Activated CD4-positive, alpha-beta T cell treated with anti-CD3 and anti-CD28 coated beads for 36 hours (primary cell): Measurements from ENCODE around the gene IL1B. TPM values are rescaled to one million over a fixed set of nuclear protein-coding genes. Genes with fewer than 3 reads are reported as not detected.
"Not testable (repeated sequence)": the region's sequence is repeated elsewhere in the genome, so short reads cannot be mapped to it uniquely, and the experiment has no call there.

Experiments used
- ATAC-seq: fragments of 200-7000 bp; cut with Tn5 transposase; one replicate; pipeline ENCODE4 v1.10.0; 2021; ENCODE audit warnings: mild to moderate bottlenecking, moderate library complexity
- CTCF ChIA-PET: fragments of 350-600 bp; sonication (Branson Sonifier 250); formaldehyde crosslinking; loops from one replicate; lab custom pipeline; 2021; ENCODE audit warnings: antibody characterized with exemption; lab: Charles Lee
- POLR2A ChIA-PET: fragments of 350-600 bp; sonication (Branson Sonifier 250); formaldehyde crosslinking; loops from one replicate; lab custom pipeline; 2021; ENCODE audit warnings: antibody characterized with exemption, inconsistent platforms; lab: Charles Lee
- DNase-seq: peaks from one replicate; pipeline ENCODE4 v3.0.0-alpha.2; 2020
- H3K27ac Mint-ChIP-seq: one replicate; pipeline ENCODE4 v1.8.0; 2021; ENCODE audit warnings: mixed read lengths
- H3K27me3 Mint-ChIP-seq: one replicate; pipeline ENCODE4 v1.8.0; 2021; ENCODE audit warnings: mixed read lengths
- H3K36me3 Mint-ChIP-seq: one replicate; pipeline ENCODE4 v1.8.0; 2021; ENCODE audit warnings: low read depth, mixed read lengths
- H3K4me1 Mint-ChIP-seq: one replicate; pipeline ENCODE4 v1.8.0; 2021; ENCODE audit warnings: mixed read lengths
- H3K4me3 Mint-ChIP-seq: one replicate; pipeline ENCODE4 v1.8.0; 2021; ENCODE audit warnings: mild to moderate bottlenecking, moderate library complexity, mixed read lengths
- H3K9me3 Mint-ChIP-seq: one replicate; pipeline ENCODE4 v1.8.0; 2021; ENCODE audit warnings: low read depth, mixed read lengths
- intact Hi-C, 2 experiments: fragments of 100-400 bp; cut with DNase I in 1 of 2; cut with micrococcal nuclease in 1 of 2; formaldehyde crosslinking; loops; one replicate each; pipeline versions ENCODE4 v1.14.2 to v1.15.1; 2022 to 2024; cut with DNase I, micrococcal nuclease
- total RNA-seq, 2 experiments: library from RNA; stranded (reverse); gene quantifications; one replicate each; pipeline ENCODE4 v1.2.3, GENCODE V29; 2021

IL1B gene
- total RNA-seq, 2 experiments from 2014 or later, result 0.18 to 0.37 TPM

GRCh38 chr2:112834396-112835037 is 2.1 kb downstream of the IL1B start:
- Mint-ChIP-seq H3K9me3 (no peaks in the 10 kb centered on the region), H3K27me3 (peaks cover 6% of the 10 kb centered on the region), H3K36me3 (no peaks in the 10 kb centered on the region), H3K4me3 (no peak overlapping the region), H3K4me1 (no peaks in the 10 kb centered on the region), H3K27ac (no peak overlapping the region)
- no peak for ATAC-seq
- DNase-seq, result no peak
- CTCF ChIA-PET, result interaction anchor here (0.6 to 1.7 kb wide), 4 partner anchors 45 to 108 kb away, joined by 3 to 4 read pairs (median 3); no protein-coding TSS in a partner anchor
- intact Hi-C loops, result no loop called here
- POLR2A ChIA-PET, result no interaction called here

- intact Hi-C loops, result no loop called here
- H3K27ac Mint-ChIP-seq, result no peak overlapping the region
- no peaks in the 10 kb centered on the region for H3K4me1 Mint-ChIP-seq
- no peaks in the 10 kb centered on the region for H3K9me3 Mint-ChIP-seq
- no peak overlapping the region for H3K4me3 Mint-ChIP-seq
- POLR2A ChIA-PET, result no interaction called here
- peaks cover 2% of the 10 kb centered on the region for H3K27me3 Mint-ChIP-seq
- H3K36me3 Mint-ChIP-seq, result no peaks in the 10 kb centered on the region
- ATAC-seq (no peak), DNase-seq (no peak)
- CTCF ChIA-PET, result interaction anchor here (0.7 to 1.7 kb wide), 4 partner anchors 45 to 205 kb away, joined by 3 to 4 read pairs (median 4); no protein-coding TSS in a partner anchor
Measured at GRCh38 chr2:112833976-112834375, 2.6 kb downstream of the IL1B start.

- CTCF ChIA-PET, result interaction anchor here (0.5 to 0.8 kb wide), 3 partner anchors 86 to 208 kb away, joined by 3 to 4 read pairs (median 4); no protein-coding TSS in a partner anchor
- ATAC-seq, H3K36me3 Mint-ChIP-seq, intact Hi-C loops, H3K27ac Mint-ChIP-seq, POLR2A ChIA-PET, H3K4me1 Mint-ChIP-seq, H3K9me3 Mint-ChIP-seq, DNase-seq, H3K4me3 Mint-ChIP-seq, H3K27me3 Mint-ChIP-seq: not testable (repeated sequence)
Measured at GRCh38 chr2:112833639-112833931, 3.0 kb downstream of the IL1B start.

- POLR2A ChIA-PET, result no interaction called here
- Mint-ChIP-seq H3K36me3 (no peaks in the 10 kb centered on the region), H3K4me3 (no peak overlapping the region), H3K27ac (no peak overlapping the region), H3K9me3 (no peaks in the 10 kb centered on the region), H3K27me3 (peaks cover 5% of the 10 kb centered on the region), H3K4me1 (no peaks in the 10 kb centered on the region)
- no peak for ATAC-seq
- CTCF ChIA-PET, result interaction anchor here (0.5 to 1.5 kb wide), 3 partner anchors 53 to 209 kb away, joined by 3 to 4 read pairs (median 4); no protein-coding TSS in a partner anchor
- no peak for DNase-seq
- intact Hi-C loops, result no loop called here
Measured at GRCh38 chr2:112832841-112833638, 3.5 kb downstream of the IL1B start.

DNA sequence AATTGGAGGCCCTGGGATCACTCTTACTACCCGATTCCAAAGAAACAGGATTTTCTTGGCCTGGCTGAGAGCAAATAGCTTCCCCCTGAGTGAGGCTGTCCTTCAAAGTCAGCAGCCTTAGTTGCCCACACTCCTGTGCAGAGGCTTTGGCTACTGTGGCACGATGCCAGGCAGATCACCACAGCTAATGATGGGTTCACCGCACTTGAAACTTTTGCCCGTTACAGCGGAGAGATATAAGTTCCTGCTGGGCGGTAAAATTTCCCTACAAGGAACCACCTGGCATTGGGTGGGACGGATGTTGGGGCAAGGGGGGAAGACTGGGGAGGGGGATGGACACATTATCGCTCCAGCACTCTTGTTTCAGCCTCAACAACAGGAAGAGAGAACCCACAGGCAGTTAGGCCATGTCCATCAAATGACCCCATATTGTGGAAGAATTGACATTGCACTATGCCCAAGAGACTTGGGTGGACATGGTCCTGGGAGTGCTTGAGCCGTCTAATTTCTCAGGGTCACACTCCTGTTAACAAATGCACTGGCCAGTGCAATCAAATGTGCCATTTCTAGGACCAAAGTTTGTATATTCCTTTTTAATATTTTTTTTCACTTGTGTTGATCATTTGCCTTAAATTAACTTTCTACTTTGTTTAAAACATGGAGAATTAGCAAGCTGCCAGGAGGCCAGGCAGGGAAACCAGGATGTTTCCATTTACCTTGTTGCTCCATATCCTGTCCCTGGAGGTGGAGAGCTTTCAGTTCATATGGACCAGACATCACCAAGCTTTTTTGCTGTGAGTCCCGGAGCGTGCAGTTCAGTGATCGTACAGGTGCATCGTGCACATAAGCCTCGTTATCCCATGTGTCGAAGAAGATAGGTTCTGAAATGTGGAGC is 4.4 kb downstream of the IL1B start:
- no peaks in the 10 kb centered on the region for H3K9me3 Mint-ChIP-seq
- DNase-seq (no peak), ATAC-seq (no peak)
- POLR2A ChIA-PET, result no interaction called here
- H3K36me3 Mint-ChIP-seq, result no peaks in the 10 kb centered on the region
- H3K4me1 Mint-ChIP-seq, result no peaks in the 10 kb centered on the region
- H3K27ac Mint-ChIP-seq, result no peak overlapping the region
- CTCF ChIA-PET, result interaction anchor here (1.5 kb wide), 1 partner anchor 54 kb away, joined by 3 read pairs; no protein-coding TSS in a partner anchor
- peaks cover 5% of the 10 kb centered on the region for H3K27me3 Mint-ChIP-seq
- intact Hi-C loops, result no loop called here
- H3K4me3 Mint-ChIP-seq, result no peak overlapping the region

DNA sequence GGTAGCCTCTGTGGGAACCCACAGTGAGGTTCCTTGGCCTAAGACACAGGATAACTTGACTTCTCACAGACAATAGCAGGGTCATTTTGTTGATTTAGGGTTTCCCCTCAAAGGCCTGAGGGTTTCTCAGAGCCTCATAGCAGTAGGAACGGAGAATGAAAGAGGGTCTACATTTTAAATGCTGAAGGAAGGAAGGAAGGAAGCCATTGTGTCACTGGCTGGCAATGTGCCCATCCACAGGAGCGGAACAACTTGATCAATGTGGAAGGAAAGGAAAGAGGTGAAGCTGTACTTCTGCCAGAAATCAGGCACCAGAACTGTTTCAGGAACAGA is 5.1 kb downstream of the IL1B start:
- DNase-seq, result no peak
- ATAC-seq, result no peak
- Mint-ChIP-seq H3K4me1 (no peaks in the 10 kb centered on the region), H3K27me3 (peaks cover 5% of the 10 kb centered on the region), H3K27ac (no peak overlapping the region), H3K36me3 (no peaks in the 10 kb centered on the region), H3K9me3 (no peaks in the 10 kb centered on the region), H3K4me3 (no peak overlapping the region)
- CTCF ChIA-PET, result interaction anchor here (1.5 kb wide), 1 partner anchor 55 kb away, joined by 3 read pairs; no protein-coding TSS in a partner anchor
- intact Hi-C loops, result no loop called here
- POLR2A ChIA-PET, result no interaction called here

DNA sequence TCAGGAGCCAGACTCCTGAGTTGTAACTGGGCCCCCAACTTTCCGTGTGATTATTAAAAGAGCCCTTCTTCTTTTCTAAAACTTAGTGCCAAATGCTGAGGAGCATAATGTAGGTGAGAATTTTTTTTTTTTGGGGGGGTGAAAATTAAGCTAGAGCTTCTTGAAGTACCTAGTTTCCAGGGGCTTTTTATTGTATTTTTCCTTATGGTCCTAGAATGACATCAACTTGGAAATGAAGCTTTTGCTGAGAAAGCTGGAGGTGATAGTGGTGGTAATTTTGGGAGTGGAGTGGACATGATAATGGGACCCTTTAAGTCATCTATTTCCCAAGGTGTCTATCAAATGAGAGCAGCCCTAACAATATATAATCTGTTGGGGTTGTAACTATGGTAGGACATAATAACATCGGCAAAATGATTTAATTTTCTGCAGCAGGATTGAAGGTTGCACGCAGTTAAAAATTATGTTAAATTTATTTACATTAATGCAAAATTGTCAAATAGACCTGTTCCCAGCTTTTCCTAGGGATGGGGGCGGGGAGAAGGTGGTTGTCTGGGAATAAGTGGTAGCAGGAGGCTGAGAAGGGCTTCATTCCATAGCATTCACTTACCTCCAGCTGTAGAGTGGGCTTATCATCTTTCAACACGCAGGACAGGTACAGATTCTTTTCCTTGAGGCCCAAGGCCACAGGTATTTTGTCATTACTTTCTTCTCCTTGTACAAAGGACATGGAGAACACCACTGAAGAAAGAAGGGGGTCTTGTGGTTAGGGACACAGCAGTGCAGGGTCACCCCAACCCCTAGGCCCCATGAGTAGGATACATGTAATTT is 5.7 kb downstream of the IL1B start:
- H3K4me3 Mint-ChIP-seq, result no peak overlapping the region
- H3K36me3 Mint-ChIP-seq, result no peaks in the 10 kb centered on the region
- H3K27ac Mint-ChIP-seq, result no peak overlapping the region
- H3K27me3 Mint-ChIP-seq, result peaks cover 5% of the 10 kb centered on the region
- no peak for DNase-seq
- ChIA-PET POLR2A (no interaction called here), CTCF (interaction anchor here (0.6 to 2.0 kb wide), 5 partner anchors 24 to 93 kb away, joined by 3 to 5 read pairs (median 3); no protein-coding TSS in a partner anchor)
- intact Hi-C loops, result no loop called here
- no peak for ATAC-seq
- no peaks in the 10 kb centered on the region for H3K4me1 Mint-ChIP-seq
- H3K9me3 Mint-ChIP-seq, result no peaks in the 10 kb centered on the region

- CTCF ChIA-PET, result interaction anchor here (0.7 to 2.0 kb wide), 4 partner anchors 14 to 80 kb away, joined by 3 to 5 read pairs (median 4); no protein-coding TSS in a partner anchor
- Mint-ChIP-seq H3K36me3 (no peaks in the 10 kb centered on the region), H3K4me1 (no peaks in the 10 kb centered on the region), H3K9me3 (no peaks in the 10 kb centered on the region), H3K4me3 (no peak overlapping the region), H3K27me3 (peaks cover 5% of the 10 kb centered on the region), H3K27ac (no peak overlapping the region)
- POLR2A ChIA-PET, result no interaction called here
- intact Hi-C loops, result no loop called here
- ATAC-seq (no peak), DNase-seq (no peak)
Measured at GRCh38 chr2:112829961-112830681, 6.5 kb downstream of the IL1B start.

- DNase-seq, result no peak
- intact Hi-C loops, result no loop called here
- H3K36me3 Mint-ChIP-seq, result no peaks in the 10 kb centered on the region
- H3K27me3 Mint-ChIP-seq, result peaks cover 5% of the 10 kb centered on the region
- no peak for ATAC-seq
- ChIA-PET POLR2A (no interaction called here), CTCF (interaction anchor here (1.1 to 2.0 kb wide), 2 partner anchors 13 to 56 kb away, joined by 3 to 5 read pairs; no protein-coding TSS in a partner anchor)
- H3K4me1 Mint-ChIP-seq, result no peaks in the 10 kb centered on the region
- H3K27ac Mint-ChIP-seq, result no peak overlapping the region
- no peaks in the 10 kb centered on the region for H3K9me3 Mint-ChIP-seq
- no peak overlapping the region for H3K4me3 Mint-ChIP-seq
Measured at GRCh38 chr2:112829101-112829960, 7.2 kb downstream of the IL1B start.
